Fibroblast of mammary gland (primary cell): Measurements from ENCODE around the gene CA10.

Experiments used
- DNase-seq: peaks from one replicate; pipeline ENCODE4 v3.0.0-alpha.2; 2010; ENCODE audit warnings: low read depth
- H3K4me3 ChIP-seq: 2 replicates; pipeline ENCODE4 v1.5.1; 2011; ENCODE audit warnings: low read depth, mild to moderate bottlenecking, low read length, moderate library complexity; ENCODE audit not compliant: control insufficient read depth
- CTCF ChIP-seq: conservative IDR thresholded peaks from 2 replicates; pipeline ENCODE4 v1.5.1; 2011; ENCODE audit warnings: low read depth, low read length, inconsistent platforms; ENCODE audit not compliant: control insufficient read depth, insufficient read depth

CA10 gene

GRCh38 chr17:52158450-52159042 lies at the start of gene CA10:
TSS of gene CA10 (minus strand) at chr17:52158714.
- no peak for TF ChIP-seq CTCF
- H3K4me3 ChIP-seq: no peak within 1 kb of the TSS
- DNase-seq: no peak

GRCh38 chr17:52207796-52208195 lies 49.3 kb upstream of the CA10 start:
- TF ChIP-seq CTCF: no peak
- no peak for DNase-seq
- H3K4me3 ChIP-seq: no peak overlapping the region

GRCh38 chr17:52202520-52203080 lies 44.1 kb upstream of the CA10 start:
- no peak for TF ChIP-seq CTCF
- DNase-seq: no peak
- H3K4me3 ChIP-seq: no peak overlapping the region

- TF ChIP-seq CTCF: no peak
- no peak overlapping the region for H3K4me3 ChIP-seq
- no peak for DNase-seq
These were observed 43.4 kb upstream of the CA10 start for GRCh38 chr17:52201767-52202519.

GRCh38 chr17:52191491-52191890 lies 33.0 kb upstream of the CA10 start:
- TF ChIP-seq CTCF: no peak
- DNase-seq: no peak
- no peak overlapping the region for H3K4me3 ChIP-seq

- no peak for DNase-seq
- no peak overlapping the region for H3K4me3 ChIP-seq
- TF ChIP-seq CTCF: no peak
These were observed 23.3 kb upstream of the CA10 start for GRCh38 chr17:52181782-52182181.
